Ovary (tissue), 9 donors: ENCODE data around the gene JADE1. TPM values are rescaled to one million over a fixed set of nuclear protein-coding genes. Genes with fewer than 3 reads are reported as not detected.

Experiments used
- DNase-seq, 5 donors: peaks; one replicate each; pipeline ENCODE4 v3.0.0-alpha.2; 2019 to 2020
- H3K27ac ChIP-seq, 2 donors: fragments of 200-600 bp; one replicate each; pipeline versions ENCODE4 v1.5.1 to v1.8.0; 2019 to 2022
- H3K27me3 ChIP-seq: fragments of 200-600 bp; one replicate; pipeline ENCODE4 v1.8.0; 2022
- H3K36me3 ChIP-seq: fragments of 200-600 bp; sonication (generic); one replicate; pipeline ENCODE4 v1.5.1; 2019
- H3K4me1 ChIP-seq: one replicate; pipeline ENCODE4 v1.8.1; 2013; ENCODE audit warnings: mild to moderate bottlenecking, moderate library complexity; ENCODE audit not compliant: insufficient read depth
- H3K4me3 ChIP-seq: fragments of 200-600 bp; sonication (generic); one replicate; pipeline ENCODE4 v1.5.1; 2017
- H3K9me3 ChIP-seq, 2 donors: fragments of 200-600 bp in 1 of 2; sonication (generic) in 1 of 2; one replicate each; pipeline versions ENCODE4 v1.5.1 to v1.8.1; 2013 to 2019; ENCODE audit warnings: mild to moderate bottlenecking in 1 of 2, moderate library complexity in 1 of 2
- CTCF ChIP-seq, 3 donors: fragments of 450-650 bp in 2 of 3; fragments of 200-600 bp in 1 of 3; IDR thresholded peaks; one replicate each; pipeline versions ENCODE4 v1.5.1 to v1.8.0; 2016 to 2022; ENCODE audit warnings: antibody characterized with exemption in 3 of 3, mild to moderate bottlenecking in 1 of 3
- EP300 ChIP-seq: sonication (generic); formaldehyde crosslinking; IDR thresholded peaks from one replicate; pipeline ENCODE4 v1.6.1; 2017; ENCODE audit warnings: antibody characterized with exemption
- POLR2A ChIP-seq: fragments of 450-650 bp; IDR thresholded peaks from one replicate; pipeline ENCODE4 v1.6.1; 2017; ENCODE audit warnings: antibody characterized with exemption, mild to moderate bottlenecking, moderate library complexity
- WGBS, 3 donors: extraction: QIAGEN DNeasy Blood & Tissue Kit in 1 of 3; methylation state at CpG; one replicate each; pipeline versions ENCODE4 v1.1.5 to v1.1.7; 2013 to 2017; 5-methylcytosine and 5-hydroxymethylcytosine counted together
- intact Hi-C, 4 donors: fragments of 100-400 bp; cut with DNase I; formaldehyde crosslinking; loops; one replicate each; pipeline versions ENCODE4 v1.11.0 to v1.15.1; 2022 to 2023
- polyA plus RNA-seq, 2 donors: library from polyadenylated mRNA; stranded (reverse); fragments of 200-250 nt in 1 of 2; fragments of 350-450 nt in 1 of 2; fragmentation: Illumina TruSeq in 1 of 2; extraction: RNeasy Lipid Tissue Mini Kit (QIAGEN cat#74804) in 1 of 2; gene quantifications; one replicate each; pipeline ENCODE4 v1.2.3, GENCODE V29; 2013 to 2014
- total RNA-seq, 7 donors: library from RNA; depleted of rRNA in 2 of 7; stranded (reverse); fragments of >200 nt in 2 of 7; fragmentation: NEBNext Ultra II Directional in 3 of 7; extraction: Animal tissue kit (Norgen Biotek cat#: 25700) in 3 of 7; gene quantifications; one replicate each; pipeline versions ENCODE4 v1.1.0 to v1.2.4, GENCODE V29; 2016 to 2023
- donor health status: DM: no; HTN: no; CAD: no; lungs with moderate emphysema.
- donor health status: DM: no; HTN: no; CAD: no.
- donor health status: Bipolar disorder and iron deficiency.
- donor health status: DM: yes; HTN: yes; CAD: no.
- donor health status: DM: no; HTN: no; CAD: no.
- donor health status: DM: yes; HTN: yes; CAD: no.

Gene JADE1
- total and polyA plus RNA-seq, 9 donors = 21.3 to 48.6 (median 34.9) TPM

GRCh38 chr4:128793859-128794672, 15.4 kb upstream of the JADE1 start:
- Histone ChIP-seq H3K4me1 (no peaks in the 10 kb centered on the region), H3K27me3 (no peaks in the 10 kb centered on the region), H3K9me3 (no peaks in the 10 kb centered on the region), H3K27ac (no peak overlapping the region), H3K4me3 (no peak overlapping the region), H3K36me3 (no peaks in the 10 kb centered on the region)
- TF ChIP-seq POLR2A (no peak), CTCF (IDR thresholded peaks at IDR 0.05) (no peak), EP300 (no peak)
- intact Hi-C loops = no loop called here
- no peak for DNase-seq
- WGBS, 3 donors = 58 to 65% (median 63%) methylated on average over 7 of the region's 7 CpGs

DNA sequence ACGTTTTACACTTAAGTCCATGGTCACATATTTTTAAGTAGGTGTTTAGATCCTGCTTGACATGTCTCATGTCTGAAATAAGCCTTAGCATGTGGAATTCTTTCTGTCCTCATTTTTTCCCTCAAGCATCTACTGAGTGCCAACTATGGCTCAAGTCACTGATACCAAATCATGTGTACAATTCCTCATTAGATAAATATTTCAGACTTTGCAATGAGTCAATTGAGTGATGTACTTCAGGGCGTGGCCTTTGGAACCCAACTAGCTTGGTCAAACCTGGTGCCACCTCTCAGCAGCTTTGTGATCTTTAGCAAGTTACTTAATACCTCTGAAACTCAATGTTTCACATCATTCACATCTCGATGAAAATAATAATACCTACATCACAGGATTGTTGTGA, 12.6 kb upstream of the JADE1 start:
- intact Hi-C loops = no loop called here
- DNase-seq = no peak

DNA sequence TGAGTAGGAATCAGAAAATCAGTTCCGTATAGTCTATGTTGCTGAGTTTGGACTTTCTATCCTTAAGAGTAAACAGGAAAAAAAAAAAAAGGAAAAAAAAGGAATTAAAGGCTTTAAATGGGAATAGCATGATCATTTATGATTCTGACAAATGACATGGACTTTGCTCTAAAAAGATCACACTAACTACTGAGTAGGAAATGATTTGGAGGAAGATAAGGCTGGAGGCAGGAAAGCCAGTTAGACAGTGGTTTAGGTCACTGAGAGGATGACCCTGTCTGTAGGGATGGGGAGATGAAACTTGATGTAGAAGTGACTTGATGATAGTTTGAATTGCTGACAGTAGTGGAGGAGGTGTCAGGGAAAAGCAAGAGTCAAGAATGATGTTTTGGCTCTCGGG, 9.2 kb upstream of the JADE1 start:
- DNase-seq = no peak
- intact Hi-C loops = no loop called here
- WGBS, 3 donors = 75 to 88% (median 77%) methylated on average over 2 of the region's 2 CpGs
- TF ChIP-seq EP300 (no peak), POLR2A (no peak)
- Histone ChIP-seq H3K27me3 (no peaks in the 10 kb centered on the region), H3K9me3 (no peaks in the 10 kb centered on the region), H3K36me3 (no peaks in the 10 kb centered on the region), H3K4me3 (no peak overlapping the region), H3K27ac (no peak overlapping the region), H3K4me1 (no peaks in the 10 kb centered on the region)

More for the DNA sequence above, 12.6 kb upstream of the JADE1 start:
- Histone ChIP-seq H3K4me1 (no peaks in the 10 kb centered on the region), H3K4me3 (no peak overlapping the region), H3K27me3 (no peaks in the 10 kb centered on the region), H3K27ac (no peak overlapping the region), H3K36me3 (no peaks in the 10 kb centered on the region), H3K9me3 (no peaks in the 10 kb centered on the region)
- WGBS, 3 donors = 93 to 95% (median 95%) methylated on average over 3 of the region's 3 CpGs
- TF ChIP-seq POLR2A (no peak), EP300 (no peak), CTCF (IDR thresholded peaks at IDR 0.05) (no peak)

- intact Hi-C loops = no loop called here
- H3K4me3 ChIP-seq = no peak overlapping the region
- no peaks in the 10 kb centered on the region for H3K4me1 ChIP-seq
- no peaks in the 10 kb centered on the region for H3K9me3 ChIP-seq
- H3K27ac ChIP-seq = no peak overlapping the region
- TF ChIP-seq EP300 (no peak), CTCF (IDR thresholded peaks at IDR 0.05) (no peak), POLR2A (no peak)
- 66 to 84% (median 76%) methylated on average over 3 of the region's 3 CpGs for WGBS, 3 donors
- H3K36me3 ChIP-seq = no peaks in the 10 kb centered on the region
- no peak for DNase-seq
- no peaks in the 10 kb centered on the region for H3K27me3 ChIP-seq
These were observed 8.7 kb upstream of the JADE1 start for GRCh38 chr4:128800701-128801284.
